B cell (primary cell): ENCODE results near the gene PIAS4. TPM values are rescaled to one million over a fixed set of nuclear protein-coding genes. Genes with fewer than 3 reads are reported as not detected.
A peak's percentile ranks its signal among the peaks of the same experiment; 100 is the strongest.

Source experiments
- ATAC-seq: fragments of 200-7000 bp; cut with Tn5 transposase; one replicate; pipeline ENCODE4 v1.10.0; 2021; ENCODE audit warnings: low read depth, mild to moderate bottlenecking, moderate number of reproducible peaks, moderate library complexity
- CTCF ChIA-PET: fragments of 350-600 bp; sonication (Branson Sonifier 250); formaldehyde crosslinking; loops from one replicate; lab custom pipeline; 2021; ENCODE audit warnings: antibody characterized with exemption, inconsistent platforms; lab: Charles Lee
- POLR2A ChIA-PET: fragments of 350-600 bp; sonication (Branson Sonifier 250); formaldehyde crosslinking; loops from one replicate; lab custom pipeline; 2021; ENCODE audit warnings: antibody characterized with exemption; lab: Charles Lee
- DNase-seq: peaks from one replicate; pipeline ENCODE4 v3.0.0; 2013
- H2AFZ ChIP-seq: 2 replicates; pipeline ENCODE4 v1.6.1; 2012; ENCODE audit warnings: mild to moderate bottlenecking, low read depth, low read length; ENCODE audit not compliant: insufficient read depth, poor library complexity, severe bottlenecking
- H3K27ac ChIP-seq, 2 donors: 1 replicate in 1 of 2; 2 replicates in 1 of 2; pipeline ENCODE4 v1.5.1; 2012 to 2013; ENCODE audit warnings: low read length in 2 of 2, mild to moderate bottlenecking in 2 of 2, moderate library complexity in 1 of 2
- H3K27me3 ChIP-seq, 4 experiments: fragments of 200-600 bp in 1 of 4; sonication (generic) in 1 of 4; replicated peaks in 1 of 4; 1 replicate in 2 of 4; 2 replicates in 2 of 4; pipeline versions ENCODE4 v1.6.1 to v1.7.0; 2013 to 2016; ENCODE audit warnings: low read length in 3 of 4, mild to moderate bottlenecking in 2 of 4, mixed read lengths in 1 of 4, moderate library complexity in 1 of 4; ENCODE audit not compliant: insufficient read depth in 4 of 4, control insufficient read depth in 3 of 4; ENCODE audit errors: control extremely low read depth in 1 of 4
- H3K36me3 ChIP-seq, 2 experiments: replicated peaks in 1 of 2; 1 replicate in 1 of 2; 2 replicates in 1 of 2; pipeline versions ENCODE4 v1.6.1 to v1.7.1; 2013; ENCODE audit warnings: low read length in 1 of 2; ENCODE audit not compliant: insufficient read depth in 2 of 2, control insufficient read depth in 1 of 2; ENCODE audit errors: control extremely low read depth in 1 of 2, extremely low read depth in 1 of 2
- H3K4me1 ChIP-seq, 2 donors: fragments of 200-600 bp in 1 of 2; sonication (generic) in 1 of 2; 1 replicate in 1 of 2; 2 replicates in 1 of 2; pipeline versions ENCODE4 v1.5.1 to v1.6.1; 2013 to 2017; ENCODE audit warnings: low read length in 2 of 2; ENCODE audit not compliant: control insufficient read depth in 2 of 2, insufficient read depth in 2 of 2
- H3K4me2 ChIP-seq: replicated peaks from 2 replicates; pipeline ENCODE3; 2012; ENCODE audit warnings: mild to moderate bottlenecking, low read depth, low read length; ENCODE audit not compliant: poor library complexity, severe bottlenecking
- H3K4me3 ChIP-seq, 5 experiments: fragments of 200-600 bp in 1 of 5; sonication (generic) in 1 of 5; 1 replicate in 3 of 5; 2 replicates in 2 of 5; pipeline versions ENCODE4 v1.5.1 to v1.7.0; 2011 to 2016; ENCODE audit warnings: low read length in 4 of 5, mild to moderate bottlenecking in 4 of 5, low read depth in 2 of 5, control low read depth in 1 of 5, moderate library complexity in 1 of 5; ENCODE audit not compliant: insufficient read depth in 1 of 5; ENCODE audit errors: control extremely low read depth in 1 of 5, extremely low read depth in 1 of 5
- H3K79me2 ChIP-seq: fragments of 200-600 bp; sonication (generic); one replicate; pipeline ENCODE4 v1.6.0; 2016; ENCODE audit warnings: low read length; ENCODE audit not compliant: control insufficient read depth, insufficient read depth
- H3K9ac ChIP-seq: fragments of 200-600 bp; sonication (generic); 2 replicates; pipeline ENCODE4 v1.6.1; 2017; ENCODE audit warnings: mild to moderate bottlenecking, low read length, moderate library complexity
- H3K9me3 ChIP-seq, 3 donors: one replicate each; pipeline versions ENCODE4 v1.6.1 to v1.7.1; 2013; ENCODE audit warnings: low read length in 2 of 3; ENCODE audit not compliant: control insufficient read depth in 2 of 3, insufficient read depth in 1 of 3; ENCODE audit errors: control extremely low read depth in 1 of 3
- H4K20me1 ChIP-seq: 2 replicates; pipeline ENCODE4 v1.6.0; 2012; ENCODE audit warnings: mild to moderate bottlenecking, low read length; ENCODE audit not compliant: insufficient read depth, control insufficient read depth, poor library complexity, severe bottlenecking
- H3K27ac Mint-ChIP-seq: one replicate; pipeline ENCODE4 v1.8.0; 2021; ENCODE audit warnings: mixed read lengths
- H3K27me3 Mint-ChIP-seq: one replicate; pipeline ENCODE4 v1.8.0; 2021; ENCODE audit warnings: mixed read lengths
- H3K4me1 Mint-ChIP-seq: one replicate; pipeline ENCODE4 v1.8.0; 2021; ENCODE audit warnings: mixed read lengths
- H3K4me3 Mint-ChIP-seq: one replicate; pipeline ENCODE4 v1.8.0; 2021; ENCODE audit warnings: mixed read lengths
- H3K9me3 Mint-ChIP-seq: one replicate; pipeline ENCODE4 v1.8.0; 2022; ENCODE audit warnings: mixed read lengths; ENCODE audit not compliant: insufficient read depth
- EZH2 ChIP-seq: IDR thresholded peaks from 2 replicates; pipeline ENCODE4 v1.6.1; 2012; ENCODE audit warnings: borderline replicate concordance, low read depth, mild to moderate bottlenecking, moderate library complexity, low read length; ENCODE audit not compliant: insufficient read depth, poor library complexity, severe bottlenecking
- WGBS: methylation state at CpG from one replicate; pipeline ENCODE4 v1.1.5; 2013; ENCODE audit warnings: missing lambda C conversion rate; ENCODE audit not compliant: insufficient coverage; 5-methylcytosine and 5-hydroxymethylcytosine counted together
- intact Hi-C: fragments of 100-400 bp; cut with micrococcal nuclease; formaldehyde crosslinking; loops from one replicate; pipeline ENCODE4 v1.10.0; 2022
- polyA plus RNA-seq: library from polyadenylated mRNA; depleted of rRNA; stranded (reverse); fragments of >200 nt; gene quantifications from 2 replicates; pipeline ENCODE4 v1.2.3, GENCODE V29; 2012
- total RNA-seq, 2 donors: library from RNA; stranded (reverse); fragments of 120-200 nt in 1 of 2; gene quantifications; 1 replicate in 1 of 2; 2 replicates in 1 of 2; pipeline versions ENCODE4 v1.2.3 to v1.2.4, GENCODE V29; 2013 to 2022
- TF ChIP-seq, protein P1 (sequence below): fragments of 200-600 bp; IDR thresholded peaks from one replicate; pipeline ENCODE4 v1.8.0; 2022; ENCODE audit warnings: antibody characterized with exemption, mild to moderate bottlenecking

The PIAS4 gene
- total and polyA plus RNA-seq, 2 donors (not counting 1 experiment from before 2014, with no cell fraction given) = 13.7 to 56.8 TPM

DNA sequence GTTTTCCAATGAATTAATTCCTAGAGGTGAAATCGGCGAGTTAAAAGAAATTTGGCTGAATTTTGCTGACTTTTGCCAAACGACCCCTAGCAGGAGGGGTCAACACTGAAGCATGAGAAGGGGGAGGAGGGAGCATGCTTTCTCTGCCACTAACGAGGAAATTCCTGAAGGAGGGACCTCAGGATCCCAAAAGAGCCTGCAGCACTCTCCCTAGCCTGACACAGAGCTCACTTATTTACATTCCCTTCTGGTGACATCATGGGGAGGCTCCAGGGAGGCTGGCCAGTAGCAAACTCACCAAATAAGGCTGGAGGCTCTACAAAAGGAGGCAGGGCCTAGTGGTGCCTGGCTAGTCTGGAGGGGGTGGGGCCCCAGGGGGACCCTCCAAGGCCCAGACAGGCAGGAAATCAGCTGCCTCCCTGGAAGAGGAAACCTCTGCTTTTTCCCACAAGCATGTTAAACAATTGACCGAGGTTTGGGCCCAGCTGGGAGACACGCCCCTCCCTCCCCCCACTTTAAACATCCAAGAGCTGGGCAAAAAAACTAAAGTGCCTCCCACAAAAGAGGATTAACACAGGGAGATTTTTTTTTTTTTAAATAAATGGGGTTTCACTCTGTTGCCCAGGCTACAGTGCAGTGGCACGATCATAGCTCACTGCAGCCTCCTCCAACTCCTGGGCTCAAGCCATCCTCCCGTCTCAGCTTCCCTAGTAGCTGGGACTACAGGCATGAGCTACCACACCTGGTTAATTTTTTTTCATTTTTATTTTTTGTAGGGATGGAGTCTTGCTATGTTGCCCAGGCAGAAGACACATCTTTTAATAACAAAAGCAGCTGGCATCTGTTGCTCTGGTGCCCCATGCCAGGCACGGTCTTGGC, 38.7 kb upstream of the PIAS4 start:
- DNase-seq (no peak), ATAC-seq (no peak)
- no peak overlapping the region for H3K4me2 ChIP-seq
- ChIA-PET CTCF (interaction anchor here (0.8 to 1.8 kb wide), 4 partner anchors 17 to 171 kb away, joined by 3 to 6 read pairs (median 3); partner anchors contain the start of gene EEF2), POLR2A (no interaction called here)
- H3K27me3 Mint-ChIP-seq = no peaks in the 10 kb centered on the region
- peaks cover 47% of the 10 kb centered on the region for H4K20me1 ChIP-seq
- H3K4me3 Mint-ChIP-seq = peak overlapping the region; percentile 29
- H3K4me1 Mint-ChIP-seq = peaks cover 25% of the 10 kb centered on the region
- no peaks in the 10 kb centered on the region for H3K9me3 ChIP-seq
- H2AFZ ChIP-seq = no peak overlapping the region
- H3K79me2 ChIP-seq = peaks cover 42% of the 10 kb centered on the region
- peaks cover 2 to 22% of the 10 kb centered on the region in 2 experiments for H3K36me3 ChIP-seq
- H3K27ac Mint-ChIP-seq = no peak overlapping the region
- no peak overlapping the region for H3K9ac ChIP-seq
- intact Hi-C loops = no loop called here
- H3K4me1 ChIP-seq = peaks cover 14 to 18% of the 10 kb centered on the region in 2 donors
- H3K9me3 Mint-ChIP-seq = no peaks in the 10 kb centered on the region
- H3K4me3 ChIP-seq = no peak overlapping the region
- TF ChIP-seq, protein P1, sequence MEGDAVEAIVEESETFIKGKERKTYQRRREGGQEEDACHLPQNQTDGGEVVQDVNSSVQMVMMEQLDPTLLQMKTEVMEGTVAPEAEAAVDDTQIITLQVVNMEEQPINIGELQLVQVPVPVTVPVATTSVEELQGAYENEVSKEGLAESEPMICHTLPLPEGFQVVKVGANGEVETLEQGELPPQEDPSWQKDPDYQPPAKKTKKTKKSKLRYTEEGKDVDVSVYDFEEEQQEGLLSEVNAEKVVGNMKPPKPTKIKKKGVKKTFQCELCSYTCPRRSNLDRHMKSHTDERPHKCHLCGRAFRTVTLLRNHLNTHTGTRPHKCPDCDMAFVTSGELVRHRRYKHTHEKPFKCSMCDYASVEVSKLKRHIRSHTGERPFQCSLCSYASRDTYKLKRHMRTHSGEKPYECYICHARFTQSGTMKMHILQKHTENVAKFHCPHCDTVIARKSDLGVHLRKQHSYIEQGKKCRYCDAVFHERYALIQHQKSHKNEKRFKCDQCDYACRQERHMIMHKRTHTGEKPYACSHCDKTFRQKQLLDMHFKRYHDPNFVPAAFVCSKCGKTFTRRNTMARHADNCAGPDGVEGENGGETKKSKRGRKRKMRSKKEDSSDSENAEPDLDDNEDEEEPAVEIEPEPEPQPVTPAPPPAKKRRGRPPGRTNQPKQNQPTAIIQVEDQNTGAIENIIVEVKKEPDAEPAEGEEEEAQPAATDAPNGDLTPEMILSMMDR = no peak
- TF ChIP-seq EZH2 = no peak
- H3K27me3 ChIP-seq = no peaks in the 10 kb centered on the region
- WGBS = 93% methylated on average over 4 of the region's 9 CpGs
- no peak overlapping the region for H3K27ac ChIP-seq
